NT2/D1 (cell line): ENCODE results near the gene CCDC85C.

Experiments
- DNase-seq: peaks from one replicate; pipeline ENCODE4 v3.0.0-alpha.2; 2011; ENCODE audit warnings: low read depth, low spot score
- H3K27me3 ChIP-seq: 2 replicates; pipeline ENCODE4 v1.6.0; 2011; ENCODE audit warnings: mild to moderate bottlenecking; ENCODE audit not compliant: insufficient read length, insufficient read depth
- H3K36me3 ChIP-seq: 2 replicates; pipeline ENCODE4 v1.6.1; 2011; ENCODE audit warnings: mild to moderate bottlenecking, low read length, mixed read lengths; ENCODE audit not compliant: insufficient read depth, insufficient read length
- H3K4me1 ChIP-seq: 2 replicates; pipeline ENCODE4 v1.5.1; 2011; ENCODE audit not compliant: insufficient read depth, insufficient read length
- H3K4me3 ChIP-seq: 2 replicates; pipeline ENCODE4 v1.5.1; 2011; ENCODE audit warnings: low read depth; ENCODE audit not compliant: insufficient read length
- H3K9ac ChIP-seq: 2 replicates; pipeline ENCODE4 v1.6.0; 2011; ENCODE audit warnings: low read depth; ENCODE audit not compliant: insufficient read length
- H3K9me3 ChIP-seq: 2 replicates; pipeline ENCODE4 v1.5.1; 2011; ENCODE audit warnings: mild to moderate bottlenecking, low read length; ENCODE audit not compliant: insufficient read depth
- SUZ12 ChIP-seq: IDR thresholded peaks from 2 replicates; pipeline ENCODE4 v1.6.1; 2011; ENCODE audit not compliant: insufficient read length, insufficient read depth; ENCODE audit errors: extremely low read depth
- YY1 ChIP-seq: IDR thresholded peaks from 2 replicates; pipeline ENCODE4 v1.6.1; 2011; ENCODE audit not compliant: insufficient read length, insufficient read depth
- ZNF274 ChIP-seq: IDR thresholded peaks from 2 replicates; pipeline ENCODE4 v1.6.1; 2011; ENCODE audit warnings: mild to moderate bottlenecking, low read depth, low read length

Gene CCDC85C

DNA sequence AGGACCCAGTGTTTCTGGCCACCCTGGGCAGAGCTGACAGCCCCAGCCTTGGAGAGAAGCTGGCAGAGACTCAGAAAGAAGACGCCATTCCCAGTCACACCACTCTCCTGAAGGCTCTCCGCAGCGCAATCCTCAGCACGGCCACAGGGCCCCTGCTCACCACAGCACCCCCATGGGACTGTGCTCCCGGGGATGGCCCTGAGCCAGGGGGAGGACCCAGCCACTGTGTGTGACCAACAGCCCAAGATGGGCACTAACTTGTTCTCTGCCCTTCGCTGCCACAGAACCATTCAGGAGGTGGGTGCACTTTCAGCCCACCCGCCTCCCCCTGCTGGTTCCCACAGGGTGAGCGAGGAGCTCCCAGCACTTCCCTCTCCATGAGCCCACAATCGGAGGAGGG, 65.7 kb downstream of the CCDC85C start:
- Histone ChIP-seq H3K9ac (peak overlapping the region; percentile 56), H3K4me1 (peaks cover 48% of the 10 kb centered on the region), H3K4me3 (no peak overlapping the region), H3K36me3 (no peaks in the 10 kb centered on the region), H3K27me3 (no peaks in the 10 kb centered on the region), H3K9me3 (no peaks in the 10 kb centered on the region)
- DNase-seq, result no peak
- no peak for TF ChIP-seq ZNF274
- no peak for TF ChIP-seq SUZ12
- TF ChIP-seq YY1, result no peak

DNA sequence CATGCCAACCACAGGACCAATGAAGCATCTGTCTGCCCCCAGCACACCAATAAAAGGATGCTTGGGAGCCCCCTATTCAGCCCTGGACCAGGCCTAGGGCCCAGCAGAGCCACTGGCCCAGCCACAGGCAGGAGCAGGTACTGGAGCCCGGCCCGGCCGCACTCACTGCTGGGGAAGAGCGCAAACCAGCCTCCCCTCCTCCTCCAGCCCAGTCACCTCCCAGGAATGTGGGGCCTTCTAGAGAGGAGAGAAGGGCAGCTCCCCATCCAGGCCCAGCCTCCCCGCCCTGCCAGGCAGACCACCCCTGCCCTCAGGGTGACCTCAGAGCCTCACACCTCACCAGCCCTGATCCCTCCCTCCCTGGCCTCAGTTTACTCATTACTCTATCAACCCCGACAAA, 66.6 kb downstream of the CCDC85C start:
- H3K4me3 ChIP-seq, result no peak overlapping the region
- peak overlapping the region; percentile 17 for H3K9ac ChIP-seq
- peak; percentile 51 for DNase-seq
- peaks cover 47% of the 10 kb centered on the region for H3K4me1 ChIP-seq
- TF ChIP-seq YY1 (no peak), SUZ12 (no peak), ZNF274 (no peak)
- H3K36me3 ChIP-seq, result no peaks in the 10 kb centered on the region
- no peaks in the 10 kb centered on the region for H3K27me3 ChIP-seq
- no peaks in the 10 kb centered on the region for H3K9me3 ChIP-seq

DNA sequence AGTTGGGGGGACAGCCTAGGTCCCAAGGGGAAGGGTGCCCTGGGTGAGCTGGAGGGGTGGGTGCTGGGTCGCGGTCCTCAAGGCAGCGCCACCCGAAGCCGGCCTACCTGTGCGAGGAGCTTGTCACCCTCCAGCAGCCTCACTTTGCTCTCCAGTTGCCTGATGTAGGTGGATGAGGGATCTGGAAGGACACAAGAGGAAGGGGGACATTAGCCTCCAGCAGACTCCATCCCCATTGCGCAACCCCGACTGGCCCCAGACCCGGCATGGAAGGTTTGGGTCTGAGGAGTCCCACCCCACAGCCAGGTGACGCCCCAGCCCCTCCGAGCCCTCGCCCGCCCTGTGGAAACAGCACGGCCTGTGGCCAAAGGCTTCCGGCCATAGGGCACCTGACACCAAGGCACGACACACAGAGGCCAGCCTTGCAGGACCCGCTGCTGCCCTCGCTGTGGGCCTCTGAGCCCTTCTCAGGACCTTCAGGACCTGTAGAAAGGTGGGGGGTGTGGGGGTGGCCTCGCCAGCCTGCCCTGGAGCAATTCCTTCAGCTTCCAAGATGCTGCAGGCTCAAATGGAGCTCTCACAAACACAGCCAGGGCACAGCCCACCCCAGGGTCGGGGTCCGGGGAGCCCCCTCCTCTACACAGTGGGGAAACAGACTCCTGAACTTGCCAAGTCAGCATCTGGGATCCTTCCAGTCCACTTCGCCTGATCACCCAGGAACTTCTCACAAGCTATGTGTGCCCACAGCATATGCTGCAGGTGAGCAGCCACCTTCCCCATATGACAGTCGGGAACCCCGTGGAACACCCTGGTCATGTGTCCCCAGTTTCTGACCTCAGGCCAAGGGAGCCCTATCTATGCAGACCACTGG, 67.9 kb downstream of the CCDC85C start:
- no peak for DNase-seq
- Histone ChIP-seq H3K4me3 (no peak overlapping the region), H3K9me3 (no peaks in the 10 kb centered on the region), H3K9ac (peak overlapping the region; percentile 32), H3K4me1 (peaks cover 44% of the 10 kb centered on the region), H3K27me3 (no peaks in the 10 kb centered on the region), H3K36me3 (no peaks in the 10 kb centered on the region)
- TF ChIP-seq ZNF274, result no peak
- TF ChIP-seq YY1, result no peak
- TF ChIP-seq SUZ12, result no peak

DNA sequence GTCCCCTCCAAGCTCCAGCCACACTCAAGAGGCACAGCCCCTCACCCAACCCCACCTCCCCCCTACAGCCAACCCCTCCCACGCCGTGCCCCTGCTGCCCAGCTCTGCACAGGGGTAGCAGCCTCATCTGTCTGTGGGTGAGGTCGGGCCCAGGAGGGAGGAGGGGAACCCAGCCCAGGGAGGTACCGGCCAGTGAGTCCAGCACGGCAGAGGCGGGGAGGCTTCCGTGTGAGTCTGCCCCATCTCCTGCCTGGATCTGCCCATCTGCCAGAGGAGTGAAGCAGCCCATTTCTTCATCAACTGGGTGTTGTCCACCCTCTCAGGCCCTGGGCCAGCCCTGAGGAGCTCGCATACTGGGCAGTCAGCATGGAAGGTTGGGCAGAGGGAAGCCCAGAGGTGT, 68.6 kb downstream of the CCDC85C start:
- H3K9ac ChIP-seq, result peak overlapping the region; percentile 32
- H3K36me3 ChIP-seq, result no peaks in the 10 kb centered on the region
- peaks cover 45% of the 10 kb centered on the region for H3K4me1 ChIP-seq
- no peak for DNase-seq
- H3K27me3 ChIP-seq, result no peaks in the 10 kb centered on the region
- H3K4me3 ChIP-seq, result no peak overlapping the region
- no peak for TF ChIP-seq YY1
- TF ChIP-seq ZNF274, result no peak
- no peaks in the 10 kb centered on the region for H3K9me3 ChIP-seq

DNA sequence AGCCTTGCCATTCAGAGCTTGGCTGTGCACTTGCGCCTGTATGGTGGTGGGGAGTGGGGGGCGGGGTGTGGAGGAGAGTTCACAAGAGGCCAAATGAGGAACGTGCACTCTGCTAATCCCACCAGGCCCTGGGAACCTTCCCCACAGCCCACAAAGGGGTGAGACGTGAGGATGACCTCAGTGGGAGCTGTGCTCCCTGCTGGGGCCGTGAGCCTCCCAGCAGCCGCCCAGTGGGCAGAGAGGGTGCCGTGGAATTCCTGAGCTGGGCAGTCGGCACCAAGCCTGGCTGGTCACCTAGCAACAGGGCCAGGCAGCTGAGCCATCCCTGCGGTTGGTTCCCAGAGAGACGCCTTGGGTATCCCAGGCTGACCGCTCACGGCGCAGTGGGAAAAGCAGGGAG, 69.1 kb downstream of the CCDC85C start:
- no peak overlapping the region for H3K4me3 ChIP-seq
- peaks cover 3% of the 10 kb centered on the region for H3K36me3 ChIP-seq
- H3K9ac ChIP-seq, result no peak overlapping the region
- no peaks in the 10 kb centered on the region for H3K9me3 ChIP-seq
- H3K27me3 ChIP-seq, result no peaks in the 10 kb centered on the region
- peaks cover 45% of the 10 kb centered on the region for H3K4me1 ChIP-seq
- TF ChIP-seq ZNF274 (no peak), YY1 (no peak), SUZ12 (no peak)
- no peak for DNase-seq

DNA sequence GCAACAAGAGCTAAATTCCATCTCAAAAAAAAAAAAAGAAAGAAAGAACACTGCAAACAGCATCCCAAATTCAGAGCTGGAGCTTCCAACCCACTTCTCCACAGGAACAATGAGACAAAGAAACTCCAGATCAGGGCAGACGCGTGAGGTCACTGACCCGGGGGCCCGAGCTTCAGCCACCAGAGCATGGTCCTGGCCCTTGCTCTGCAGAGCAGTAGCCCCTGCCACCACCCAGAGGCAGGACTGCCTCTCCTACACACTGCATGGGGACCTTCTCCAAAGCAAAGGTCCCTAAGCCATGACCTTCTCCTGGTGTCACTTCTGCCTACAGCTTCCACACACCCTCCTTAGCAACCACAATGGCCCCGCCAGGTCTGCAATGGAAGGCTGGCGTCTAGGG, 69.7 kb downstream of the CCDC85C start:
- no peak for TF ChIP-seq SUZ12
- no peak for TF ChIP-seq ZNF274
- no peak for TF ChIP-seq YY1
- Histone ChIP-seq H3K36me3 (peaks cover 3% of the 10 kb centered on the region), H3K4me1 (peaks cover 46% of the 10 kb centered on the region), H3K4me3 (no peak overlapping the region), H3K27me3 (no peaks in the 10 kb centered on the region), H3K9me3 (no peaks in the 10 kb centered on the region), H3K9ac (no peak overlapping the region)
- DNase-seq, result no peak

DNA sequence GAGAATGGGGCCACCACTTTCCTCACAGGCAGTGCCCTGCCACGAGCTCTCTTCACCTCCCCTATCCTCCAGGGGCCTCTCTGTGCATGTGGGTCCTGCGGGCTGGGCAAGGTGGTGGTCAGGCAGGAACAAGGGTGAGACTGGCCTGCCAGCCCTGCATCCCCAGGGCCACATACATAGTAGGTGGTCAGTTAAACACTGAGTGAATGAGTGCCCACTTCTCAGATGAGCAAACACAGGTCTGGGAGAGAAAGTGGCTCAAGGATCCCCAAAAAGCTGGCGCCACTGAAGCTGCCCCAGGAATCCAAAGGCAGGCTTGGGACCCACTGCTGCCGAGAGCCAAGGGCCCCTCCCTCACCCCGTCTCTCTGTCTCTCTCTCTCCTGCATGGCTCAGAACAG, 71.7 kb downstream of the CCDC85C start:
- Histone ChIP-seq H3K36me3 (peaks cover 3% of the 10 kb centered on the region), H3K9ac (no peak overlapping the region), H3K27me3 (no peaks in the 10 kb centered on the region), H3K4me3 (no peak overlapping the region), H3K4me1 (peaks cover 41% of the 10 kb centered on the region), H3K9me3 (no peaks in the 10 kb centered on the region)
- TF ChIP-seq YY1, result no peak
- TF ChIP-seq SUZ12, result no peak
- TF ChIP-seq ZNF274, result no peak
- no peak for DNase-seq
